Testis (tissue), 5 donors: ENCODE measurements around the gene CT45A8. TPM values are rescaled to one million over a fixed set of nuclear protein-coding genes. Genes with fewer than 3 reads are reported as not detected.
"Not testable (repeated sequence)": the region's sequence is repeated elsewhere in the genome, so short reads cannot be mapped to it uniquely, and the experiment has no call there.

Experiments used
- DNase-seq: peaks from one replicate; pipeline ENCODE4 v3.0.0-alpha.2; 2019
- H3K27ac ChIP-seq, 2 donors: fragments of 200-600 bp; sonication (generic); one replicate each; pipeline ENCODE4 v1.5.1; 2019
- H3K27me3 ChIP-seq: fragments of 200-600 bp; sonication (generic); one replicate; pipeline ENCODE4 v1.5.1; 2019
- H3K36me3 ChIP-seq: fragments of 200-600 bp; sonication (generic); one replicate; pipeline ENCODE4 v1.5.1; 2017; ENCODE audit warnings: low read depth; ENCODE audit errors: missing control alignments
- H3K4me1 ChIP-seq: fragments of 200-600 bp; sonication (generic); one replicate; pipeline ENCODE4 v1.5.1; 2019
- H3K4me3 ChIP-seq, 2 donors: fragments of 200-600 bp; sonication (generic); one replicate each; pipeline ENCODE4 v1.5.1; 2017 to 2019
- H3K9me3 ChIP-seq: fragments of 200-600 bp; sonication (generic); one replicate; pipeline ENCODE4 v1.5.1; 2017
- CTCF ChIP-seq, 3 experiments: fragments of 450-650 bp in 2 of 3; fragments of 200-600 bp in 1 of 3; sonication (generic) in 1 of 3; IDR thresholded peaks; one replicate each; pipeline ENCODE4 v1.5.1; 2016 to 2019; ENCODE audit warnings: antibody characterized with exemption in 3 of 3, mild to moderate bottlenecking in 2 of 3, moderate library complexity in 1 of 3
- POLR2A ChIP-seq: fragments of 450-650 bp; IDR thresholded peaks from one replicate; pipeline ENCODE4 v1.6.1; 2017; ENCODE audit warnings: antibody characterized with exemption, mild to moderate bottlenecking, moderate library complexity
- WGBS, 2 donors: methylation state at CpG; one replicate each; pipeline ENCODE4 v1.1.5; 2018; 5-methylcytosine and 5-hydroxymethylcytosine counted together
- intact Hi-C: fragments of 100-400 bp; cut with DNase I; formaldehyde crosslinking; loops from one replicate; pipeline ENCODE4 v1.15.1; 2023; ENCODE audit warnings: low total_unique reads
- long read RNA-seq, 2 donors: transcript quantifications; one replicate each; lab custom pipeline, GENCODE V29; 2026
- polyA plus RNA-seq: library from polyadenylated mRNA; stranded (reverse); fragments of 350-450 nt; fragmentation: Illumina TruSeq; extraction: RNeasy Lipid Tissue Mini Kit (QIAGEN cat#74804); gene quantifications from one replicate; pipeline ENCODE4 v1.2.3, GENCODE V29; 2014; ENCODE audit warnings: low read depth, low replicate concordance; ENCODE audit not compliant: insufficient read depth
- total RNA-seq, 2 donors: library from RNA; depleted of rRNA; stranded (reverse); fragments of >200 nt; gene quantifications; one replicate each; pipeline ENCODE4 v1.2.3, GENCODE V29; 2016

The CT45A8 gene, protein sequence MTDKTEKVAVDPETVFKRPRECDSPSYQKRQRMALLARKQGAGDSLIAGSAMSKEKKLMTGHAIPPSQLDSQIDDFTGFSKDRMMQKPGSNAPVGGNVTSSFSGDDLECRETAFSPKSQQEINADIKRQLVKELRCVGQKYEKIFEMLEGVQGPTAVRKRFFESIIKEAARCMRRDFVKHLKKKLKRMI
- total RNA-seq (under 1 TPM in 1 of 2 donors, not detected in 1; 0.31 TPM), polyA plus RNA-seq (0.37 TPM)
- long read RNA-seq, donor 1 = 0 reads
- long read RNA-seq, donor 2 = 0 reads

GRCh38 chrX:135854438-135854837 lies at the start of gene CT45A8:
Gene CT45A8 (minus strand): TSS chrX:135854538. CDS start chrX:135850783, 3,755 bp downstream.
- H3K9me3 ChIP-seq, H3K27ac ChIP-seq, H3K4me3 ChIP-seq, H3K27me3 ChIP-seq, DNase-seq, intact Hi-C loops, H3K4me1 ChIP-seq, H3K36me3 ChIP-seq: not testable (repeated sequence)
- WGBS, 2 donors = no CpG with 5 or more reads among the region's 17 CpGs

DNA sequence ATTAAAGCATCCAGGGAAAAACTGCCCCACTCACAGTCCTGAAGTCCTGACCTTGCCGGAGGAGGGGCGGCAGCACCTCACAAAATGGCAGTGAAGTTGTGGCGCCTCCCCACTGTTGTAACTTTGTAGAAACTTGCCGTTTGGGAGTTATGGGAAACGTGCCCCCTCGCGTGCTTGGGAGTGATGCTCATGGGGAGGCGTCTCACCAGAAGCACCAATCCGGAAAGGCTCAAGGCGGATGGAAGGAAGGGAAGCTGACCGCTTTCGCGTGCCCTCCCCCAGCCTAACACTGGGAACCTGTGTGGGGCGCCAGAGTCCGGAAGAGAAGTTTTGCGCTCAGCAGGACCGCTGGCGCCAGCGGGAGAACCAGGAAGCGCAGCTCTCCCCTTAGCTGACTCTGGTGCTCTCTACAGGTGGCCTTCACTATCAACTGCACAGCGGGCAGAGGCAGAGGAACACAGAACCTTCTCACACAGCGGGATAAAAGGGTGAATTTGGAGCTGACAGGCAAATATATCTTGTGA lies 39.0 kb upstream of the CT45A8 start, which contains the start of the genes CT45A10 and SAGE1:
CT45A10 (minus strand) TSS at position 151 of the 524 bp plus-strand sequence. CDS start 8,100 bp downstream, outside the sequence.
SAGE1 (plus strand) TSS at position 423 of the 524 bp plus-strand sequence. CDS start 2,527 bp downstream, outside the sequence.
- Histone ChIP-seq H3K4me3 (no peak within 1 kb of the TSS), H3K4me1 (no peaks in the 10 kb centered on the region), H3K36me3 (no peaks in the 10 kb centered on the region), H3K9me3 (no peaks in the 10 kb centered on the region), H3K27me3 (no peaks in the 10 kb centered on the region), H3K27ac (no peak within 1 kb of the TSS)
- no peak for TF ChIP-seq POLR2A
- no peak for TF ChIP-seq CTCF (IDR thresholded peaks at IDR 0.05)
- WGBS, 2 donors = 53 to 57% methylated on average over 5 to 10 of the region's 22 CpGs
- intact Hi-C loops = no loop called here
- peak; percentile 18 for DNase-seq

DNA sequence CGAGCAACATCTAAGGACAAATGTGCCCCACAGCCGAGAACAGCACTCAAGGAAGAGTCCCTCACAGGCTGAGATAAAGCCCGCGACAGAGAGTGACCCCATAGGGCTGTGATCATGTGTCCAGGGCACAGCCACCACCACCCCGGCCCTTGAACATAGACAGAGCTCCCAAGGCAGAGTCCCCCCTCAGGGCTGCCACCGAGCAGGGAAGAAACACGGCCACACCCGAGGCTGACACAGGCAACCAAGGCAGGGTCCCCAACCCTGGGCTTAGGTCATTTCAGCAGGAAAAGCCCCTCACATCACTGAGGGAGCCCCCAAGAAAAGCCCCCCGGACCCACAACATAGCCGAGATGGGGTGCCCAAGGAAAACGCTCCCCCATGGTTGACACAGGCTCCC lies 38.4 kb upstream of the CT45A8 start:
- Histone ChIP-seq H3K27ac (no peak overlapping the region), H3K4me3 (no peak overlapping the region), H3K27me3 (no peaks in the 10 kb centered on the region), H3K36me3 (no peaks in the 10 kb centered on the region), H3K9me3 (no peaks in the 10 kb centered on the region), H3K4me1 (no peaks in the 10 kb centered on the region)
- TF ChIP-seq CTCF (IDR thresholded peaks at IDR 0.05) (no peak), POLR2A (no peak)
- DNase-seq = no peak
- WGBS, 2 donors = 77 to 83% methylated on average over 2 to 7 of the region's 11 CpGs
- intact Hi-C loops = no loop called here

GRCh38 chrX:135890087-135890585 lies 35.8 kb upstream of the CT45A8 start:
- TF ChIP-seq POLR2A (no peak), CTCF (IDR thresholded peaks at IDR 0.05) (no peak)
- H3K4me3 ChIP-seq = no peak overlapping the region
- no peak overlapping the region for H3K27ac ChIP-seq
- no peak for DNase-seq
- no peaks in the 10 kb centered on the region for H3K9me3 ChIP-seq
- 70 to 87% methylated on average over 5 to 14 of the region's 14 CpGs for WGBS, 2 donors
- intact Hi-C loops = no loop called here
- no peaks in the 10 kb centered on the region for H3K36me3 ChIP-seq
- H3K27me3 ChIP-seq = no peaks in the 10 kb centered on the region
- H3K4me1 ChIP-seq = no peaks in the 10 kb centered on the region

DNA sequence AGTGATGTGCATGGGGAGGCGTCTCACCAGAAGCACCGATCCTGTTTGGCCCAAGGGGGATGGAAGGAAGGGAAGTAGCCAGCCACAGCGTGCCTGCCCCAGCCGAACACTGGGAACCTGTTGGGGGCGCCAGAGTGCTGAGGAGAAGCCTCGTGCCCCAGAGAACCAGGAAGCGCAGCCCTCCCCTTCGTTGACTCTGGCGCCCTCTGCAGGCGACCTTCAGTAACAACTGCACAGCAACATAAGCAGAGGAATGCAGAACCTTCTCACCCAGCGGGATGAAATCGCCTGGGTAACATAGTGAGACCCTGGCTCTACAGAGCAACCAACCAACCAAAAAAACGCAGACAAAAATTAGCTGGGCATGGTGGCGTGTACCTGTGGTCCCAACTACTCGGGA lies 34.6 kb upstream of the CT45A8 start:
- WGBS, 2 donors = 54 to 75% methylated on average over 2 to 4 of the region's 15 CpGs
- peak; percentile 48 for DNase-seq
- H3K4me3 ChIP-seq, intact Hi-C loops, H3K36me3 ChIP-seq, H3K27ac ChIP-seq, H3K4me1 ChIP-seq, H3K27me3 ChIP-seq, H3K9me3 ChIP-seq: not testable (repeated sequence)

- H3K36me3 ChIP-seq, DNase-seq, H3K4me1 ChIP-seq, H3K9me3 ChIP-seq, H3K27me3 ChIP-seq, H3K27ac ChIP-seq, intact Hi-C loops, H3K4me3 ChIP-seq: not testable (repeated sequence)
- 73 to 84% methylated on average over 9 to 11 of the region's 18 CpGs for WGBS, 2 donors
These were observed 33.9 kb upstream of the CT45A8 start for GRCh38 chrX:135888230-135888629.

DNA sequence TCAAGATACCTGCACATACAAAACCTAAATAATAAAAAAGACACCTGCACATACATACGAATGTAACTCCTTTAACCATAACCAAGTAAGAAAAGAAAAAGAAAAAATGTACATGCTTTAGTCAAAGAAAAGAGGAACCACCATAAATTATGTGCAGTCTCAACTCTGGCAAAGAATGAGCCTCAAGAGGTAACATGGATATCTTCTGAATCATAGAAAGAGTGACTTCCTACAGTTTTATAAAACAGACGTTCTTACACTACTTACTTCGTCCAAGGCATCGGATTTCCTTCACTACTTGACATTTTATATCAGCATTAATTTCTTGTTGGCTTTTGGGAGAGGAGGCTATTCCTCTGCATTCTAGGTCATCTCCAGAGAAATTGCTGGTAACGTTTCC lies 28.4 kb upstream of the CT45A8 start:
- H3K36me3 ChIP-seq, H3K27ac ChIP-seq, H3K4me1 ChIP-seq, DNase-seq, H3K27me3 ChIP-seq, H3K4me3 ChIP-seq, H3K9me3 ChIP-seq, intact Hi-C loops: not testable (repeated sequence)
- 72 to 73% methylated on average over 4 of the region's 5 CpGs for WGBS, 2 donors

DNA sequence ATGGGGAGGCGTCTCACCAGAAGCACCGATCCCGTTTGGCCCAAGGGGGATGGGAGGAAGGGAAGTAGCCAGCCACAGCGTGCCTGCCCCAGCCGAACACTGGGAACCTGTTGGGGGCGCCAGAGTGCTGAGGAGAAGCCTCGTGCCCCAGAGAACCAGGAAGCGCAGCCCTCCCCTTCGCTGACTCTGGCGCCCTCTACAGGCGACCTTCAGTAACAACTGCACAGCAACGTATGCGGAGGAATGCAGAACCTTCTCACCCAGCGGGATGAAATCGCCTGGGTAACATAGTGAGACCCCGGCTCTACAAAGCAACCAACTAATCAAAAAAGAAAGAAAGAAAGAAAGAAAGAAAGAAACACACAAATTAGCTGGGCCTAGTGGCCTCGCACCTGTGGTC lies 17.4 kb upstream of the CT45A8 start, which contains the start of gene CT45A9:
CT45A9 (minus strand) TSS at position 101 of the 400 bp plus-strand sequence. CDS start 3,751 bp downstream, outside the sequence.
- H3K4me3 ChIP-seq, DNase-seq, H3K27ac ChIP-seq, intact Hi-C loops, H3K36me3 ChIP-seq, H3K27me3 ChIP-seq, H3K9me3 ChIP-seq, H3K4me1 ChIP-seq: not testable (repeated sequence)
- no CpG with 5 or more reads among the region's 17 CpGs for WGBS, 2 donors

GRCh38 chrX:135837180-135837579 lies 17.2 kb downstream of the CT45A8 start, which contains the start of gene CT45A7:
Gene CT45A7 (minus strand): TSS chrX:135837280. CDS start chrX:135833533, 3,747 bp downstream.
- not testable (repeated sequence) for H3K36me3 ChIP-seq
- WGBS, 2 donors = no CpG with 5 or more reads among the region's 17 CpGs

More at GRCh38 chrX:135837180-135837579, 17.2 kb downstream of the CT45A8 start, which contains the start of gene CT45A7:
- H3K27me3 ChIP-seq, H3K4me1 ChIP-seq, intact Hi-C loops, H3K4me3 ChIP-seq, DNase-seq, H3K9me3 ChIP-seq, H3K27ac ChIP-seq: not testable (repeated sequence)
